ENCODE results near the gene SERPINA9.
"Not testable (repeated sequence)": the region's sequence is repeated elsewhere in the genome, so short reads cannot be mapped to it uniquely, and the experiment has no call there.

Gene SERPINA9

GRCh38 chr14:94514351-94514750 lies 38.4 kb upstream of the SERPINA9 start (continued):
- TF ChIP-seq CSRNP3 (CRISPR knock-in tag; IDR thresholded peaks at IDR 0.05), result no peak
- TF ChIP-seq OSR1 (CRISPR knock-in tag; IDR thresholded peaks at IDR 0.05), result no peak
- no peak for TF ChIP-seq PATZ1 (CRISPR knock-in tag; IDR thresholded peaks at IDR 0.05; ENCODE audit: borderline replicate concordance)

- not testable (repeated sequence) for ATAC-seq
These were observed 34.5 kb upstream of the SERPINA9 start for GRCh38 chr14:94510481-94510880.

- no peak for ATAC-seq
- TF ChIP-seq ARNTL (CRISPR knock-in tag; IDR thresholded peaks at IDR 0.05; ENCODE audit: borderline replicate concordance, low read depth), result no peak
- TF ChIP-seq OSR1 (CRISPR knock-in tag; IDR thresholded peaks at IDR 0.05), result no peak
- no peak for TF ChIP-seq TCF4 (CRISPR knock-in tag; IDR thresholded peaks at IDR 0.05; ENCODE audit: borderline replicate concordance)
- no peak for TF ChIP-seq POU6F1 (CRISPR knock-in tag; IDR thresholded peaks at IDR 0.05; ENCODE audit: borderline replicate concordance, low read depth)
- no peak for TF ChIP-seq ZNF70 (CRISPR knock-in tag; IDR thresholded peaks at IDR 0.05)
- TF ChIP-seq CSDC2 (CRISPR knock-in tag; IDR thresholded peaks at IDR 0.05), result no peak
- TF ChIP-seq ESRRG (CRISPR knock-in tag; IDR thresholded peaks at IDR 0.05), result no peak
- no peak for TF ChIP-seq ZNF8 (CRISPR knock-in tag; IDR thresholded peaks at IDR 0.05)
- no peak for TF ChIP-seq PATZ1 (CRISPR knock-in tag; IDR thresholded peaks at IDR 0.05; ENCODE audit: borderline replicate concordance)
These were observed 33.4 kb upstream of the SERPINA9 start, which contains the start of gene SERPINA12 for GRCh38 chr14:94509356-94509755. Gene SERPINA12, minus strand, starts transcription at chr14:94509469. Its CDS starts 11,072 bp downstream, at chr14:94498397.

GRCh38 chr14:94505641-94506040 lies 29.6 kb upstream of the SERPINA9 start:
- TF ChIP-seq TCF4 (CRISPR knock-in tag; IDR thresholded peaks at IDR 0.05; ENCODE audit: borderline replicate concordance) (no peak), ZNF70 (CRISPR knock-in tag; IDR thresholded peaks at IDR 0.05) (no peak), CSDC2 (CRISPR knock-in tag; IDR thresholded peaks at IDR 0.05) (no peak), ARNTL (CRISPR knock-in tag; IDR thresholded peaks at IDR 0.05; ENCODE audit: borderline replicate concordance, low read depth) (no peak), POU6F1 (CRISPR knock-in tag; IDR thresholded peaks at IDR 0.05; ENCODE audit: borderline replicate concordance, low read depth) (no peak), TSHZ2 (CRISPR knock-in tag; IDR thresholded peaks at IDR 0.05) (no peak), ESRRG (CRISPR knock-in tag; IDR thresholded peaks at IDR 0.05) (no peak), GLIS3 (CRISPR knock-in tag; IDR thresholded peaks at IDR 0.05) (no peak), PPARA (CRISPR knock-in tag; IDR thresholded peaks at IDR 0.05; ENCODE audit: borderline replicate concordance) (no peak), BACH2 (CRISPR knock-in tag; IDR thresholded peaks at IDR 0.05; ENCODE audit: borderline replicate concordance) (no peak), ISL1 (CRISPR knock-in tag; IDR thresholded peaks at IDR 0.05) (no peak), ZFP3 (CRISPR knock-in tag; IDR thresholded peaks at IDR 0.05) (no peak)
- no peak for ATAC-seq
